GM12878 (cell line): Measurements from ENCODE around the gene CNTN4. TPM values are rescaled to one million over a fixed set of nuclear protein-coding genes. Genes with fewer than 3 reads are reported as not detected.

Source experiments
- ATAC-seq: fragments of 200-7000 bp; cut with Tn5 transposase; 3 replicates; pipeline ENCODE4 v1.9.1; 2020; ENCODE audit warnings: mild to moderate bottlenecking, moderate library complexity
- BruUV-seq: library from RNA; stranded (reverse); fragments of 400-500 nt; replicated peaks from 2 replicates; lab custom pipeline; 2021; lab: Mats Ljungman, UMichigan
- CTCF ChIA-PET: fragments of 300-600 bp; sonication (Branson Sonifier 250); formaldehyde crosslinking; extraction: SDS; loops from one replicate; lab custom pipeline; 2021; ENCODE audit warnings: inconsistent platforms; lab: Yijun Ruan, JAX
- POLR2A ChIA-PET: fragments of 350-600 bp; formaldehyde crosslinking; extraction: SDS; loops from one replicate; lab custom pipeline; 2021; ENCODE audit warnings: inconsistent platforms; lab: Charles Lee
- RAD21 ChIA-PET: fragments of 300-600 bp; sonication (Branson Sonifier 250); formaldehyde crosslinking; loops from one replicate; lab custom pipeline; 2023; ENCODE audit warnings: antibody characterized with exemption; ENCODE audit not compliant: unreplicated experiment; lab: Charles Lee
- SMC1A ChIA-PET: fragments of 300-600 bp; sonication (Branson Sonifier 250); formaldehyde crosslinking; loops from one replicate; lab custom pipeline; 2023; ENCODE audit not compliant: unreplicated experiment, uncharacterized antibody; lab: Charles Lee
- DNase-seq: peaks from one replicate; pipeline ENCODE4 v3.0.0-alpha.2; 2011; ENCODE audit warnings: low read depth, low spot score
- FAIRE-seq: peaks from 3 replicates; lab custom pipeline; 2011; peaks lifted over from hg19 to GRCh38; lab: Jason Lieb, UNC
- H2AFZ ChIP-seq: 2 replicates; pipeline ENCODE4 v1.6.0; 2011; ENCODE audit warnings: low read depth, low read length, control low read depth; ENCODE audit not compliant: control insufficient read depth
- H3K27ac ChIP-seq: 2 replicates; pipeline ENCODE4 v1.5.1; 2011; ENCODE audit warnings: control low read depth; ENCODE audit not compliant: control insufficient read depth, insufficient read depth
- H3K27me3 ChIP-seq, 2 experiments: replicated peaks in 1 of 2; 2 replicates each; pipeline versions ENCODE4 v1.6.0 to v1.6.1; 2011; ENCODE audit warnings: low read length in 1 of 2; ENCODE audit not compliant: control insufficient read depth in 2 of 2, insufficient read depth in 2 of 2
- H3K36me3 ChIP-seq, 2 experiments: 2 replicates each; pipeline ENCODE4 v1.5.1; 2011; ENCODE audit warnings: low read length in 1 of 2; ENCODE audit not compliant: control insufficient read depth in 2 of 2, insufficient read depth in 2 of 2
- H3K4me1 ChIP-seq: 2 replicates; pipeline ENCODE4 v1.6.1; 2011; ENCODE audit warnings: mild to moderate bottlenecking, low read length, moderate library complexity, mixed read lengths; ENCODE audit not compliant: control insufficient read depth, insufficient read depth
- H3K4me2 ChIP-seq: 2 replicates; pipeline ENCODE4 v1.6.0; 2011; ENCODE audit warnings: control low read depth; ENCODE audit not compliant: control insufficient read depth, insufficient read depth
- H3K4me3 ChIP-seq: fragments of 200-600 bp; sonication (generic); 2 replicates; pipeline ENCODE4 v1.5.1; 2016
- H3K79me2 ChIP-seq: 2 replicates; pipeline ENCODE4 v1.6.0; 2011; ENCODE audit warnings: low read length; ENCODE audit not compliant: control insufficient read depth, insufficient read depth
- H3K9ac ChIP-seq: 2 replicates; pipeline ENCODE4 v1.8.0; 2011; ENCODE audit warnings: low read length, control low read depth, mixed read lengths; ENCODE audit not compliant: control insufficient read depth, insufficient read depth
- H3K9me3 ChIP-seq: replicated peaks from 3 replicates; pipeline ENCODE4 v1.5.1; 2011; ENCODE audit warnings: mild to moderate bottlenecking, low read length; ENCODE audit not compliant: control insufficient read depth, insufficient read depth
- H4K20me1 ChIP-seq: 2 replicates; pipeline ENCODE4 v1.6.0; 2011; ENCODE audit not compliant: control insufficient read depth, insufficient read depth
- KDM1A ChIP-seq: fragments of 200-600 bp; sonication (generic); IDR thresholded peaks from 2 replicates; pipeline ENCODE4 v1.6.1; 2016; ENCODE audit warnings: borderline replicate concordance
- NR2C2 ChIP-seq: IDR thresholded peaks from 2 replicates; pipeline ENCODE4 v1.6.1; 2011; ENCODE audit warnings: borderline replicate concordance, low read depth; ENCODE audit not compliant: control insufficient read depth, insufficient read length
- RAD21 ChIP-seq: IDR thresholded peaks from 2 replicates; pipeline ENCODE4 v1.6.1; 2011; ENCODE audit warnings: mild to moderate bottlenecking, low read depth, low read length, moderate library complexity; ENCODE audit not compliant: insufficient read depth
- RFX5 ChIP-seq: IDR thresholded peaks from 2 replicates; pipeline ENCODE4 v1.6.1; 2011; ENCODE audit warnings: low read depth, low read length, improper control_type of control experiment
- SIX5 ChIP-seq: IDR thresholded peaks from 2 replicates; pipeline ENCODE4 v1.6.1; 2011; ENCODE audit warnings: mild to moderate bottlenecking, low read depth, low read length, moderate library complexity; ENCODE audit not compliant: severe bottlenecking
- whole genome bisulfite sequencing: methylation state at CpG from one replicate; pipeline ENCODE4 v1.1.6; 2016; ENCODE audit warnings: low lambda C conversion rate; ENCODE audit not compliant: insufficient replicate concordance, insufficient coverage; ENCODE audit errors: missing lambda C conversion rate; 5-methylcytosine and 5-hydroxymethylcytosine counted together
- in situ Hi-C: fragments of 300-500 bp; cut with MboI; formaldehyde crosslinking; loops from 9 replicates; pipeline ENCODE4 v1.14.3; 2018; ENCODE audit warnings: mixed read lengths
- intact Hi-C: fragments of 100-400 bp; cut with micrococcal nuclease; formaldehyde crosslinking; loops from one replicate; pipeline ENCODE4 v1.14.2; 2022; ENCODE audit not compliant: unreplicated experiment
- polyA plus RNA-seq, 11 experiments: library from polyadenylated mRNA; depleted of rRNA in 4 of 11; unstranded in 6 of 11; stranded (reverse) in 5 of 11; fragments of >200 nt; fragmentation: Nextera tagmentation in 4 of 11; fragmentation: Illumina TruSeq in 1 of 11; extraction: Ambion mirVana in 4 of 11; extraction: Trizol in 1 of 11; gene quantifications; 1 replicate in 1 of 11; 2 replicates in 10 of 11; pipeline versions ENCODE4 v1.2.1 to v1.2.3, GENCODE V29; 2011 to 2016; ENCODE audit warnings: inconsistent platforms in 2 of 11, missing spikeins in 2 of 11, low read depth in 1 of 11
- total RNA-seq, 4 experiments: library from RNA; depleted of rRNA in 3 of 4; stranded (reverse); fragments of >200 nt in 3 of 4; fragmentation: Illumina TruSeq in 1 of 4; extraction: Trizol in 1 of 4; gene quantifications; 2 replicates each; pipeline versions ENCODE4 v1.2.1 to v1.2.3, GENCODE V29; 2013 to 2021
- TF ChIP-seq, protein P1 (sequence below): fragments of 450-650 bp; IDR thresholded peaks from 2 replicates; pipeline ENCODE4 v1.6.1; 2017; ENCODE audit warnings: antibody characterized with exemption, mild to moderate bottlenecking, moderate library complexity
- TF ChIP-seq, protein P2 (sequence below): fragments of 450-650 bp; IDR thresholded peaks from 2 replicates; pipeline ENCODE4 v1.6.1; 2018; ENCODE audit warnings: borderline replicate concordance, mild to moderate bottlenecking; ENCODE audit not compliant: partially characterized antibody
- TF ChIP-seq, protein P3 (sequence below): fragments of 450-650 bp; formaldehyde crosslinking; IDR thresholded peaks from 2 replicates; pipeline ENCODE4 v1.4.0; 2022; ENCODE audit warnings: mild to moderate bottlenecking, moderate library complexity
- TF ChIP-seq, protein P4 (sequence below): IDR thresholded peaks from 2 replicates; pipeline ENCODE4 v1.6.1; 2012; ENCODE audit warnings: mild to moderate bottlenecking, low read depth, low read length

The CNTN4 gene
- total and polyA plus RNA-seq, 10 of the 15 experiments (the other 5 are each of a cell fraction or from before 2014, with no cell fraction given): 0.05 to 0.43 (median 0.15) TPM; not detected in 1

DNA sequence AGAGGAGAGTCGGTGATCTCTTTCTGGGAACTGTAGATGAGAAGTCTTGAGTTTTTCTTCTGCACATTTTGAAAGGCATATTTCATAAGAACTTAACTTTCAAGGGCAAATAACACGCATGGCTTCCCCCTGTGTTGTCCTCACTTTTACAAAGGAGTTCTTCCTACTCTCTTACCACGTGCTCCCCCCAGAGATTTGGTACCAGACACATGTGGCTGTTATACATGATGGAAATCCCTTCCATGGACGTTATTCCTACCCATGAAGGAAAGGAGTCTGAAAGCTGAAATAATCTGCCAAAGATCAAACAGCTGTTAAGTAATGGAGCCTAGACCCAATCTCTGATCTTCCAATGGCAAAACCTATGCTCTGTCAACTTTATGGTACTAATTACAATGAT is 1007.1 kb downstream of the CNTN4 start (continued):
- TF ChIP-seq, protein P1, sequence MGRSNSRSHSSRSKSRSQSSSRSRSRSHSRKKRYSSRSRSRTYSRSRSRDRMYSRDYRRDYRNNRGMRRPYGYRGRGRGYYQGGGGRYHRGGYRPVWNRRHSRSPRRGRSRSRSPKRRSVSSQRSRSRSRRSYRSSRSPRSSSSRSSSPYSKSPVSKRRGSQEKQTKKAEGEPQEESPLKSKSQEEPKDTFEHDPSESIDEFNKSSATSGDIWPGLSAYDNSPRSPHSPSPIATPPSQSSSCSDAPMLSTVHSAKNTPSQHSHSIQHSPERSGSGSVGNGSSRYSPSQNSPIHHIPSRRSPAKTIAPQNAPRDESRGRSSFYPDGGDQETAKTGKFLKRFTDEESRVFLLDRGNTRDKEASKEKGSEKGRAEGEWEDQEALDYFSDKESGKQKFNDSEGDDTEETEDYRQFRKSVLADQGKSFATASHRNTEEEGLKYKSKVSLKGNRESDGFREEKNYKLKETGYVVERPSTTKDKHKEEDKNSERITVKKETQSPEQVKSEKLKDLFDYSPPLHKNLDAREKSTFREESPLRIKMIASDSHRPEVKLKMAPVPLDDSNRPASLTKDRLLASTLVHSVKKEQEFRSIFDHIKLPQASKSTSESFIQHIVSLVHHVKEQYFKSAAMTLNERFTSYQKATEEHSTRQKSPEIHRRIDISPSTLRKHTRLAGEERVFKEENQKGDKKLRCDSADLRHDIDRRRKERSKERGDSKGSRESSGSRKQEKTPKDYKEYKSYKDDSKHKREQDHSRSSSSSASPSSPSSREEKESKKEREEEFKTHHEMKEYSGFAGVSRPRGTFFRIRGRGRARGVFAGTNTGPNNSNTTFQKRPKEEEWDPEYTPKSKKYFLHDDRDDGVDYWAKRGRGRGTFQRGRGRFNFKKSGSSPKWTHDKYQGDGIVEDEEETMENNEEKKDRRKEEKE: no peak

DNA sequence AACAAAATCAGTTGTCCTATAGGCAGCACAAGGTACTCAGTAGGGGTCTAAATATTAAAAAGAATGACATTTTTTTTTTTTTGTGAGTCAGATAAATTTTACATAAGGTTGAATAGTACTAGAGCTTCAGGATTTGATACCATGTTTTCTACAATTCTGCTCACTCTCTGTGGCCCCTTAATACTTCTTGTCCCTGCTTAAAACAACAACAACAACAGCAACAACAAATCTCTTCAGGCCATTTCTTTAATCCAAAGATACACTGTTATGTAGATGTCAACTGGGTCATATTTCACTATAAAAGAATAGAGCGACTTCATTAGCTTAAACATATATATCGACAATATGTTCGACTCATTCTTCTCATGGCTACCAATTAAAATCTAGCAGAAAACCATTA is 1008.5 kb downstream of the CNTN4 start:
- BruUV-seq: no TSS peak
- POLR2A ChIA-PET: no interaction called here
- H2AFZ ChIP-seq: no peak overlapping the region
- ATAC-seq: no peak
- H3K4me2 ChIP-seq: no peak overlapping the region
- H3K79me2 ChIP-seq: no peaks in the 10 kb centered on the region
- H3K9ac ChIP-seq: no peak overlapping the region
- no peak overlapping the region for H3K4me3 ChIP-seq
- SMC1A ChIA-PET: interaction anchor here (1.0 kb wide), 1 partner anchor 23 kb away, joined by 3 read pairs; no protein-coding TSS in a partner anchor
- no peaks in the 10 kb centered on the region for H3K27me3 ChIP-seq
- no peaks in the 10 kb centered on the region for H3K9me3 ChIP-seq
- no peak for FAIRE-seq
- in situ Hi-C loops (no loop called here), intact Hi-C loops (no loop called here)
- 97% methylated on average over 3 of the region's 3 CpGs for WGBS
- RAD21 ChIA-PET: no interaction called here
- CTCF ChIA-PET: interaction anchor here (1.1 kb wide), 1 partner anchor 25 kb away, joined by 3 read pairs; no protein-coding TSS in a partner anchor
- peaks cover 34% of the 10 kb centered on the region for H3K4me1 ChIP-seq
- no peaks in the 10 kb centered on the region for H3K36me3 ChIP-seq
- H3K27ac ChIP-seq: no peak overlapping the region
- no peaks in the 10 kb centered on the region for H4K20me1 ChIP-seq
- no peak for DNase-seq
- TF ChIP-seq, protein P2, sequence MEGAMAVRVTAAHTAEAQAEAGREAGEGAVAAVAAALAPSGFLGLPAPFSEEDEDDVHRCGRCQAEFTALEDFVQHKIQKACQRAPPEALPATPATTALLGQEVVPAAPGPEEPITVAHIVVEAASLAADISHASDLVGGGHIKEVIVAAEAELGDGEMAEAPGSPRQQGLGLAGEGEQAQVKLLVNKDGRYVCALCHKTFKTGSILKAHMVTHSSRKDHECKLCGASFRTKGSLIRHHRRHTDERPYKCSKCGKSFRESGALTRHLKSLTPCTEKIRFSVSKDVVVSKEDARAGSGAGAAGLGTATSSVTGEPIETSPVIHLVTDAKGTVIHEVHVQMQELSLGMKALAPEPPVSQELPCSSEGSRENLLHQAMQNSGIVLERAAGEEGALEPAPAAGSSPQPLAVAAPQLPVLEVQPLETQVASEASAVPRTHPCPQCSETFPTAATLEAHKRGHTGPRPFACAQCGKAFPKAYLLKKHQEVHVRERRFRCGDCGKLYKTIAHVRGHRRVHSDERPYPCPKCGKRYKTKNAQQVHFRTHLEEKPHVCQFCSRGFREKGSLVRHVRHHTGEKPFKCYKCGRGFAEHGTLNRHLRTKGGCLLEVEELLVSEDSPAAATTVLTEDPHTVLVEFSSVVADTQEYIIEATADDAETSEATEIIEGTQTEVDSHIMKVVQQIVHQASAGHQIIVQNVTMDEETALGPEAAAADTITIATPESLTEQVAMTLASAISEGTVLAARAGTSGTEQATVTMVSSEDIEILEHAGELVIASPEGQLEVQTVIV: no peak
- TF ChIP-seq RFX5 (no peak), NR2C2 (no peak), RAD21 (no peak), SIX5 (no peak), KDM1A (no peak)
- TF ChIP-seq, protein P3, sequence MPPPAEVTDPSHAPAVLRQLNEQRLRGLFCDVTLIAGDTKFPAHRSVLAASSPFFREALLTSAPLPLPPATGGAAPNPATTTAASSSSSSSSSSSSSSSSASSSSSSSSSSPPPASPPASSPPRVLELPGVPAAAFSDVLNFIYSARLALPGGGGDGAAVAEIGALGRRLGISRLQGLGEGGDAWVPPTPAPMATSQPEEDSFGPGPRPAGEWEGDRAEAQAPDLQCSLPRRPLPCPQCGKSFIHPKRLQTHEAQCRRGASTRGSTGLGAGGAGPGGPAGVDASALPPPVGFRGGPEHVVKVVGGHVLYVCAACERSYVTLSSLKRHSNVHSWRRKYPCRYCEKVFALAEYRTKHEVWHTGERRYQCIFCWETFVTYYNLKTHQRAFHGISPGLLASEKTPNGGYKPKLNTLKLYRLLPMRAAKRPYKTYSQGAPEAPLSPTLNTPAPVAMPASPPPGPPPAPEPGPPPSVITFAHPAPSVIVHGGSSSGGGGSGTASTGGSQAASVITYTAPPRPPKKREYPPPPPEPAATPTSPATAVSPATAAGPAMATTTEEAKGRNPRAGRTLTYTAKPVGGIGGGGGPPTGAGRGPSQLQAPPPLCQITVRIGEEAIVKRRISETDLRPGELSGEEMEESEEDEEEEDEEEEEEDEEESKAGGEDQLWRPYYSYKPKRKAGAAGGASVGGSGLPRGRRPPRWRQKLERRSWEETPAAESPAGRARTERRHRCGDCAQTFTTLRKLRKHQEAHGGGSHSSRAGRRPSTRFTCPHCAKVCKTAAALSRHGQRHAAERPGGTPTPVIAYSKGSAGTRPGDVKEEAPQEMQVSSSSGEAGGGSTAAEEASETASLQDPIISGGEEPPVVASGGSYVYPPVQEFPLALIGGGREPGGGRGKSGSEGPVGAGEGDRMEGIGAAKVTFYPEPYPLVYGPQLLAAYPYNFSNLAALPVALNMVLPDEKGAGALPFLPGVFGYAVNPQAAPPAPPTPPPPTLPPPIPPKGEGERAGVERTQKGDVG (CRISPR knock-in tag): no peak
- TF ChIP-seq, protein P4, sequence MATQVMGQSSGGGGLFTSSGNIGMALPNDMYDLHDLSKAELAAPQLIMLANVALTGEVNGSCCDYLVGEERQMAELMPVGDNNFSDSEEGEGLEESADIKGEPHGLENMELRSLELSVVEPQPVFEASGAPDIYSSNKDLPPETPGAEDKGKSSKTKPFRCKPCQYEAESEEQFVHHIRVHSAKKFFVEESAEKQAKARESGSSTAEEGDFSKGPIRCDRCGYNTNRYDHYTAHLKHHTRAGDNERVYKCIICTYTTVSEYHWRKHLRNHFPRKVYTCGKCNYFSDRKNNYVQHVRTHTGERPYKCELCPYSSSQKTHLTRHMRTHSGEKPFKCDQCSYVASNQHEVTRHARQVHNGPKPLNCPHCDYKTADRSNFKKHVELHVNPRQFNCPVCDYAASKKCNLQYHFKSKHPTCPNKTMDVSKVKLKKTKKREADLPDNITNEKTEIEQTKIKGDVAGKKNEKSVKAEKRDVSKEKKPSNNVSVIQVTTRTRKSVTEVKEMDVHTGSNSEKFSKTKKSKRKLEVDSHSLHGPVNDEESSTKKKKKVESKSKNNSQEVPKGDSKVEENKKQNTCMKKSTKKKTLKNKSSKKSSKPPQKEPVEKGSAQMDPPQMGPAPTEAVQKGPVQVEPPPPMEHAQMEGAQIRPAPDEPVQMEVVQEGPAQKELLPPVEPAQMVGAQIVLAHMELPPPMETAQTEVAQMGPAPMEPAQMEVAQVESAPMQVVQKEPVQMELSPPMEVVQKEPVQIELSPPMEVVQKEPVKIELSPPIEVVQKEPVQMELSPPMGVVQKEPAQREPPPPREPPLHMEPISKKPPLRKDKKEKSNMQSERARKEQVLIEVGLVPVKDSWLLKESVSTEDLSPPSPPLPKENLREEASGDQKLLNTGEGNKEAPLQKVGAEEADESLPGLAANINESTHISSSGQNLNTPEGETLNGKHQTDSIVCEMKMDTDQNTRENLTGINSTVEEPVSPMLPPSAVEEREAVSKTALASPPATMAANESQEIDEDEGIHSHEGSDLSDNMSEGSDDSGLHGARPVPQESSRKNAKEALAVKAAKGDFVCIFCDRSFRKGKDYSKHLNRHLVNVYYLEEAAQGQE: no peak
